H1 (cell line): ENCODE results near the gene CAMK2D. TPM values are rescaled to one million over a fixed set of nuclear protein-coding genes. Genes with fewer than 3 reads are reported as not detected.

Experiments
- CTCF ChIA-PET: fragments of 300-600 bp; sonication (Branson Sonifier 250); formaldehyde crosslinking; loops from one replicate; lab custom pipeline; 2021; ENCODE audit not compliant: partially characterized antibody; lab: Charles Lee
- POLR2A ChIA-PET: fragments of 300-600 bp; sonication (Branson Sonifier 250); formaldehyde crosslinking; loops from one replicate; lab custom pipeline; 2021; ENCODE audit warnings: inconsistent platforms; ENCODE audit not compliant: partially characterized antibody; lab: Charles Lee
- DNase-seq, 2 experiments: peaks; one replicate each; pipeline versions ENCODE4 v3.0.0 to v3.0.0-alpha.2; 2010 to 2022; ENCODE audit warnings: low spot score in 2 of 2, low read depth in 1 of 2, mixed read lengths in 1 of 2
- FAIRE-seq: peaks from 2 replicates; lab custom pipeline; 2011; peaks lifted over from hg19 to GRCh38; lab: Jason Lieb, UNC
- H2AFZ ChIP-seq: 2 replicates; pipeline ENCODE4 v1.8.1; 2012; ENCODE audit warnings: low read length, inconsistent platforms
- H2AK5ac ChIP-seq: 2 replicates; pipeline ENCODE4 v1.6.1; 2013; ENCODE audit warnings: low read depth, low read length
- H2BK120ac ChIP-seq: replicated peaks from 2 replicates; pipeline ENCODE3; 2013; ENCODE audit warnings: low read depth, low read length, inconsistent platforms
- H2BK12ac ChIP-seq: 2 replicates; pipeline ENCODE4 v1.6.1; 2013; ENCODE audit warnings: low read depth, low read length
- H2BK15ac ChIP-seq: 2 replicates; pipeline ENCODE4 v1.6.1; 2013; ENCODE audit warnings: low read length
- H2BK20ac ChIP-seq: 2 replicates; pipeline ENCODE4 v1.6.1; 2013; ENCODE audit warnings: low read length
- H2BK5ac ChIP-seq: 2 replicates; pipeline ENCODE4 v1.6.1; 2013; ENCODE audit warnings: low read depth, low read length
- H3K14ac ChIP-seq: 2 replicates; pipeline ENCODE4 v1.6.1; 2013; ENCODE audit warnings: inconsistent platforms; ENCODE audit not compliant: insufficient read length
- H3K18ac ChIP-seq: 2 replicates; pipeline ENCODE4 v1.6.1; 2013; ENCODE audit warnings: low read length; ENCODE audit errors: extremely low read depth
- H3K23ac ChIP-seq: 2 replicates; pipeline ENCODE4 v1.6.1; 2013; ENCODE audit warnings: inconsistent platforms; ENCODE audit not compliant: insufficient read length
- H3K23me2 ChIP-seq: 2 replicates; pipeline ENCODE4 v1.6.1; 2013; ENCODE audit warnings: low read depth, low read length
- H3K27ac ChIP-seq: 2 replicates; pipeline ENCODE4 v1.6.1; 2011; ENCODE audit warnings: low read depth, low read length, inconsistent platforms
- H3K27me3 ChIP-seq, 4 experiments: replicated peaks in 1 of 4; 1 replicate in 1 of 4; 2 replicates in 3 of 4; pipeline versions ENCODE4 v1.6.1 to v1.8.1; 2011 to 2013; ENCODE audit warnings: low read length in 3 of 4, mild to moderate bottlenecking in 3 of 4, inconsistent platforms in 2 of 4, mixed read lengths in 2 of 4, moderate library complexity in 1 of 4; ENCODE audit not compliant: control insufficient read depth in 3 of 4, insufficient read depth in 3 of 4; ENCODE audit errors: extremely low read depth in 1 of 4
- H3K36me3 ChIP-seq, 4 experiments: 2 replicates each; pipeline versions ENCODE4 v1.6.1 to v1.8.1; 2011 to 2013; ENCODE audit warnings: mild to moderate bottlenecking in 4 of 4, low read length in 3 of 4, moderate library complexity in 2 of 4, control low read depth in 1 of 4, inconsistent platforms in 1 of 4; ENCODE audit not compliant: insufficient read depth in 4 of 4, control insufficient read depth in 2 of 4
- H3K4ac ChIP-seq: replicated peaks from 2 replicates; pipeline ENCODE3; 2013; ENCODE audit warnings: low read length, low read depth, mixed read lengths, inconsistent platforms; ENCODE audit not compliant: insufficient read length
- H3K4me1 ChIP-seq, 4 experiments: replicated peaks in 1 of 4; 1 replicate in 1 of 4; 2 replicates in 3 of 4; pipeline versions ENCODE4 v1.6.1 to v1.8.1; 2011 to 2013; ENCODE audit warnings: low read length in 3 of 4, inconsistent platforms in 2 of 4, mixed read lengths in 1 of 4; ENCODE audit not compliant: insufficient read depth in 4 of 4, control insufficient read depth in 3 of 4
- H3K4me2 ChIP-seq, 2 experiments: 2 replicates each; pipeline versions ENCODE4 v1.6.1 to v1.8.1; 2011 to 2013; ENCODE audit warnings: low read depth in 2 of 2, low read length in 2 of 2, control low read depth in 1 of 2, inconsistent platforms in 1 of 2, mild to moderate bottlenecking in 1 of 2; ENCODE audit not compliant: insufficient read depth in 1 of 2
- H3K4me3 ChIP-seq, 4 experiments: fragments of 200-600, 300-600 bp in 1 of 4; sonication (generic), shearing (Covaris generic), sonication (Bioruptor Twin) in 1 of 4; 2 replicates each; pipeline versions ENCODE4 v1.5.1 to v1.8.1; 2011 to 2016; ENCODE audit warnings: low read length in 4 of 4, low read depth in 3 of 4, control low read depth in 2 of 4, inconsistent platforms in 2 of 4, mild to moderate bottlenecking in 2 of 4, mixed read lengths in 1 of 4, moderate library complexity in 1 of 4; ENCODE audit not compliant: insufficient read depth in 2 of 4; ENCODE audit errors: extremely low read depth in 1 of 4
- H3K56ac ChIP-seq: replicated peaks from 2 replicates; pipeline ENCODE3; 2013; ENCODE audit warnings: low read depth, mild to moderate bottlenecking, mixed read lengths, low read length, inconsistent platforms; ENCODE audit not compliant: insufficient read length
- H3K79me1 ChIP-seq: 2 replicates; pipeline ENCODE4 v1.6.1; 2013; ENCODE audit warnings: low read depth, low read length, control low read depth
- H3K79me2 ChIP-seq, 2 experiments: 2 replicates each; pipeline versions ENCODE4 v1.6.1 to v1.8.1; 2012 to 2013; ENCODE audit warnings: low read length in 2 of 2, mild to moderate bottlenecking in 2 of 2, inconsistent platforms in 1 of 2; ENCODE audit not compliant: insufficient read depth in 2 of 2, control insufficient read depth in 1 of 2
- H3K9ac ChIP-seq, 4 experiments: replicated peaks in 1 of 4; 1 replicate in 1 of 4; 2 replicates in 3 of 4; pipeline versions ENCODE4 v1.6.1 to v1.8.1; 2011 to 2013; ENCODE audit warnings: low read depth in 3 of 4, low read length in 3 of 4, control low read depth in 2 of 4, mild to moderate bottlenecking in 2 of 4, moderate library complexity in 2 of 4, inconsistent platforms in 1 of 4; ENCODE audit errors: extremely low read depth in 1 of 4
- H3K9me3 ChIP-seq, 2 experiments: 2 replicates each; pipeline versions ENCODE4 v1.6.1 to v1.8.1; 2012 to 2013; ENCODE audit warnings: mild to moderate bottlenecking in 2 of 2, moderate library complexity in 2 of 2, control low read depth in 1 of 2, inconsistent platforms in 1 of 2, low read depth in 1 of 2, low read length in 1 of 2, mixed read lengths in 1 of 2; ENCODE audit not compliant: insufficient read depth in 2 of 2
- H4K20me1 ChIP-seq, 2 experiments: replicated peaks in 1 of 2; 2 replicates each; pipeline versions ENCODE3 to v1.8.1; 2011 to 2013; ENCODE audit warnings: inconsistent platforms in 2 of 2, low read length in 2 of 2, mild to moderate bottlenecking in 1 of 2; ENCODE audit not compliant: insufficient read depth in 2 of 2, control insufficient read depth in 1 of 2
- H4K5ac ChIP-seq: 2 replicates; pipeline ENCODE4 v1.6.1; 2013; ENCODE audit warnings: low read length, low read depth, mixed read lengths, inconsistent platforms; ENCODE audit not compliant: insufficient read length
- H4K8ac ChIP-seq: 2 replicates; pipeline ENCODE4 v1.8.0; 2013; ENCODE audit warnings: mild to moderate bottlenecking, moderate library complexity, low read length, inconsistent platforms; ENCODE audit not compliant: insufficient read depth; ENCODE audit errors: extremely low read depth
- H4K91ac ChIP-seq: replicated peaks from 2 replicates; pipeline ENCODE3; 2013; ENCODE audit warnings: low read length, mixed read lengths, inconsistent platforms; ENCODE audit not compliant: insufficient read length
- EGR1 ChIP-seq: IDR thresholded peaks from 2 replicates; pipeline ENCODE4 v1.6.1; 2011; ENCODE audit warnings: low read depth, low read length, borderline replicate concordance
- EZH2 ChIP-seq: fragments of 200-600 bp; sonication (generic); IDR thresholded peaks from 2 replicates; pipeline ENCODE4 v1.7.1; 2012; ENCODE audit warnings: low read depth, mild to moderate bottlenecking, moderate library complexity, low read length, inconsistent platforms; ENCODE audit not compliant: severe bottlenecking
- SUZ12 ChIP-seq: fragments of 200-600 bp; sonication (generic); IDR thresholded peaks from 2 replicates; pipeline ENCODE4 v1.6.1; 2012; ENCODE audit warnings: mild to moderate bottlenecking, inconsistent platforms, low read length, moderate library complexity, mixed read lengths
- WGBS, 2 experiments: shearing (Covaris generic) in 1 of 2; methylation state at CpG; one replicate each; pipeline versions ENCODE4 v1.1.6 to v1.1.7; 2013 to 2015; ENCODE audit warnings: low lambda C conversion rate in 2 of 2, mixed read lengths in 2 of 2, inconsistent platforms in 1 of 2, low coverage in 1 of 2, missing lambda C conversion rate in 1 of 2; ENCODE audit not compliant: insufficient replicate concordance in 2 of 2, insufficient coverage in 1 of 2, insufficient read length in 1 of 2; ENCODE audit errors: extremely low coverage in 1 of 2, missing lambda C conversion rate in 1 of 2; 5-methylcytosine and 5-hydroxymethylcytosine counted together
- polyA plus RNA-seq, 7 experiments: library from polyadenylated mRNA; depleted of rRNA in 3 of 7; stranded (reverse) in 5 of 7; unstranded in 2 of 7; fragments of >200 nt in 5 of 7; fragments of 200-250 nt in 2 of 7; gene quantifications; 1 replicate in 5 of 7; 2 replicates in 1 of 7; 4 replicates in 1 of 7; pipeline versions ENCODE4 v1.2.1 to v1.2.3, GENCODE V29; 2011 to 2013; ENCODE audit warnings: missing spikeins in 2 of 7, mixed read lengths in 2 of 7
- total RNA-seq: library from RNA; stranded (reverse); fragmentation: NEBNext Ultra II Directional; extraction: Animal tissue kit (Norgen Biotek cat#: 25700); gene quantifications from 2 replicates; pipeline ENCODE4 v1.2.1, GENCODE V29; 2021

CAMK2D gene
- total and polyA plus RNA-seq, 2 of the 8 experiments (the other 6 are each of a cell fraction or from before 2014, with no cell fraction given), result 3.2 to 7.0 TPM

DNA sequence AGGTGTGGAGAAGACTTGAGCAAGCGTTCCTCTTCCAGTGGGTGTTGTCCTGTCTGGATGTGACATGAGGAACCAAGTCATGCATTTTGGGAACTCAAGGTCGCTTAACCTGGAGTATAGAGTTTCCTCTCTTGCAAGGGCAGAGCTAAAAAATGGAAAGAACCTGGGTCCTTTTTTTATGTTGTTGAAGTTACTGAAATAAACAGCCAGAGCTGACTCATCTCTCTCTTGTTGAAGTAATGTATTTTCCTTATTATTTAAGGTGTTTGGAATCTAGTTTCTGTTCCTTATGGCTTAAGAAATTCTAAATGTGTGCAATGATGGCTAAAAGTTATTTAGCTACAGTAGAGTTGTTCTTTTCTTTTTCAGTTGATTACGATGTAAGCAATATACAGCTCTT lies 314.5 kb downstream of the CAMK2D start:
- Histone ChIP-seq H3K23ac (no peak overlapping the region), H2AK5ac (no peak overlapping the region), H3K18ac (no peak overlapping the region), H2BK20ac (0 out of 2 replicates have a peak overlapping the region, but pooled peaks have one; percentile 40), H4K91ac (no peak overlapping the region), H4K5ac (no peak overlapping the region), H2BK15ac (no peak overlapping the region), H3K4me2 (no peak overlapping the region), H3K27me3 (no peaks in the 10 kb centered on the region), H3K14ac (no peak overlapping the region), H3K23me2 (no peaks in the 10 kb centered on the region), H3K4me3 (no peak overlapping the region), H3K36me3 (no peaks in the 10 kb centered on the region), H3K56ac (no peak overlapping the region), H3K4ac (no peak overlapping the region), H3K27ac (no peak overlapping the region), H2BK120ac (no peak overlapping the region), H3K9ac (no peak overlapping the region), H4K8ac (no peak overlapping the region), H2BK5ac (no peak overlapping the region), H4K20me1 (no peaks in the 10 kb centered on the region), H3K79me1 (no peaks in the 10 kb centered on the region), H2BK12ac (0 out of 2 replicates have a peak overlapping the region, but pooled peaks have one; percentile 39), H3K79me2 (no peaks in the 10 kb centered on the region), H3K4me1 (peaks cover 0 to 6% (median 0%) of the 10 kb centered on the region in 4 experiments; a peak in 3 of 7 replicates), H2AFZ (no peak overlapping the region), H3K9me3 (no peaks in the 10 kb centered on the region)
- FAIRE-seq (no peak), DNase-seq (no peak)
- CTCF ChIA-PET, result interaction anchor here (0.5 to 1.0 kb wide), 3 partner anchors 10 to 292 kb away, joined by 3 to 5 read pairs (median 3); no protein-coding TSS in a partner anchor
- POLR2A ChIA-PET, result no interaction called here
- 96% methylated on average over 3 of the region's 3 CpGs; no CpG with 5 or more reads in 1 of the 2 experiments for WGBS, 2 experiments
- TF ChIP-seq EGR1, result no peak
- TF ChIP-seq EZH2, result no peak
- no peak for TF ChIP-seq SUZ12
